Right atrium auricular region (tissue), 2 donors: ENCODE results near the gene SEC62. TPM values are rescaled to one million over a fixed set of nuclear protein-coding genes. Genes with fewer than 3 reads are reported as not detected.
"Not testable (repeated sequence)": the region's sequence is repeated elsewhere in the genome, so short reads cannot be mapped to it uniquely, and the experiment has no call there.

Source experiments
- DNase-seq: peaks from one replicate; pipeline ENCODE4 v3.0.0-alpha.2; 2019; ENCODE audit warnings: low spot score
- H3K27ac ChIP-seq, 2 donors: fragments of 200-600 bp; sonication (generic); 1 replicate in 1 of 2; 2 replicates in 1 of 2; pipeline ENCODE4 v1.5.1; 2016 to 2019
- H3K27me3 ChIP-seq, 2 donors: fragments of 200-600 bp; sonication (generic); one replicate each; pipeline versions ENCODE4 v1.5.1 to v1.6.0; 2017 to 2019
- H3K36me3 ChIP-seq: fragments of 200-600 bp; sonication (generic); one replicate; pipeline ENCODE4 v1.5.1; 2016
- H3K4me1 ChIP-seq, 2 donors: fragments of 200-600 bp; sonication (generic); one replicate each; pipeline versions ENCODE4 v1.5.1 to v1.6.0; 2017 to 2019
- H3K4me3 ChIP-seq, 2 donors: fragments of 200-600 bp; sonication (generic); 1 replicate in 1 of 2; 2 replicates in 1 of 2; pipeline ENCODE4 v1.5.1; 2017 to 2019; ENCODE audit warnings: mild to moderate bottlenecking in 1 of 2, moderate library complexity in 1 of 2
- H3K9me3 ChIP-seq, 2 donors: fragments of 200-600 bp; sonication (generic); one replicate each; pipeline ENCODE4 v1.5.1; 2019
- CTCF ChIP-seq, 2 donors: fragments of 200-600 bp; sonication (generic); IDR thresholded peaks; one replicate each; pipeline ENCODE4 v1.5.1; 2019; ENCODE audit warnings: antibody characterized with exemption in 2 of 2
- total RNA-seq, 2 donors: library from RNA; depleted of rRNA; stranded (reverse); fragments of >200 nt; gene quantifications; one replicate each; pipeline ENCODE4 v1.1.0, GENCODE V29; 2016

The SEC62 gene
- total RNA-seq, 2 donors from 2014 or later: 29.5 to 31.2 TPM

DNA sequence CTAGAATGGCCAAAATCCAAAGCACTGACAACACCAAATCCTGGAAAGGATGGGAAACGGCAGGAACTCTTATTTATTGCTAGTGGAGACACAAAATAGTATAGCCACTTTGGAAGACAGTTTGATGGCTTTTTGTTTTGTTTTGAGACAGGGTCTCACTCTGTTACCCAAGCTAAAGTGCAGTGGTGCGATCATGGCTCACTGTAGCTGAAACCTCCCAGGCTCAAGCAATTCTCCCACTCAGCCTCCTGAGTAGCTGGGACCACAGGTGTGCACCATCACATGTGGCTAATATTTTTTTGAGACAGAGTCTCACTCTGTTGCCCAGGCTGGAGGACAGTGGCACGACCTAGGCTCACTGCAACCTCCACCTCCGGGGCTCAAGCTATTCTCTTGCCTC is 43.9 kb downstream of the SEC62 start:
- no peak overlapping the region for H3K4me3 ChIP-seq
- H3K36me3 ChIP-seq: no peaks in the 10 kb centered on the region
- no peaks in the 10 kb centered on the region for H3K9me3 ChIP-seq
- no peak for DNase-seq
- no peaks in the 10 kb centered on the region for H3K4me1 ChIP-seq
- TF ChIP-seq CTCF (IDR thresholded peaks at IDR 0.05): no peak
- no peaks in the 10 kb centered on the region for H3K27me3 ChIP-seq
- H3K27ac ChIP-seq: no peak overlapping the region

DNA sequence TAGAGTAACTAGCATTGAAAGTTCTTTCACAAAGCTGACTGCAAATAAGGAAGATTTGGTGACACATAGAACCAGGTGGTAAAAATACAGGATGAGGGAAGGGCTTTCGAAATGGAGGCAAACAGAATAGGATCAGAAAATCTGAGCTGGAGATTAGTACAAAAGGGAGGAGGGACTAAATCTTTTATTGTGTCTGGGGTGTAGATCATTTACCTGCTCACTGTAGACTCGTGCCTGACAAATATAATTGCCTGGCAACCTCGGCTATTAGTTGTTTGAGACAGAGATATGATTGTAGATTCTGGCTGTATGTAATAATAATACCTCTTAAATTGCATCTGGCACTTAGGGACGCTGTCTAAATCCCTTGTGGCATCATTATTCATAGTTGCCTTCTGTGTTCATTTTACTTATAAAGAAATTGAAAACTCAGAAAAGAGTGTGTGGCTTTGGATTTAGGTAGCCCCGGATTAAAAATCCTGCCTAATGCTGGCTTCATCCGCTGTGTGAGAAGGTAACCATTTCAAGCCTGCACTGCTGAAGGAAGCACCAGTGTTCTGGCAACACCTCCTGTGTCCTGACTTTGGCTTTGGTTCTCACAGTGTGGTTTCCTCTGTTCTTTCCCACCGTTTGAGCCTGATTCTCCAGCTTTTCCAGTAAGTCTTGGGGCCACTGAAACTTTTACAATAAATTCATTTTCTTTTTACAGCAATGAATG is 46.2 kb downstream of the SEC62 start:
- DNase-seq: no peak
- Histone ChIP-seq H3K9me3 (no peaks in the 10 kb centered on the region), H3K36me3 (no peaks in the 10 kb centered on the region), H3K4me1 (no peaks in the 10 kb centered on the region), H3K27ac (no peak overlapping the region), H3K4me3 (no peak overlapping the region), H3K27me3 (no peaks in the 10 kb centered on the region)
- TF ChIP-seq CTCF (IDR thresholded peaks at IDR 0.05): no peak

- Histone ChIP-seq H3K4me3 (no peak overlapping the region), H3K27me3 (no peaks in the 10 kb centered on the region)
- no peak for TF ChIP-seq CTCF (IDR thresholded peaks at IDR 0.05)
Measured at GRCh38 chr3:170016057-170016456, 49.5 kb downstream of the SEC62 start.

GRCh38 chr3:170019306-170019705 is 52.7 kb downstream of the SEC62 start:
- H3K9me3 ChIP-seq, DNase-seq, H3K36me3 ChIP-seq, H3K27ac ChIP-seq, H3K4me3 ChIP-seq, H3K4me1 ChIP-seq, H3K27me3 ChIP-seq: not testable (repeated sequence)

More at GRCh38 chr3:170016057-170016456, 49.5 kb downstream of the SEC62 start:
- Histone ChIP-seq H3K9me3 (no peaks in the 10 kb centered on the region), H3K27ac (no peak overlapping the region), H3K36me3 (no peaks in the 10 kb centered on the region), H3K4me1 (no peaks in the 10 kb centered on the region)
- no peak for DNase-seq

DNA sequence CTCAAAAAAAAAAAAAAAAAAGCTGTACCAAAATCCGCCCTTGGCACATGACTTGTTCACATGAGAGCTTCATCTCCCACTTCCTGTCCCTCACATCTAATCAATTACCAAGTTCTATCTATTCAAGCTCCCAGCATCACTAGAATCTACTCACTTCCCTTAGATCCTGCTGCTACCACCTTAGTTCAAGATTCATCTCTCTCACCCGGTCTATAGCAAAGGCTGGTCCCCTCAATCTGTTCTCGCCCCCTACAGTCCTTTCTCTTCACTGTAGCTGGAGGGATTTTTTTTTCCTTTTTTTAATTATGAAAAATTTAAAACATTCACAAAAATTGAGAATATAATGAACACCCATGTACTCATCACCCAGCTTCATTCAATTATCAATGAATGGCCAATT is 54.5 kb downstream of the SEC62 start:
- H3K4me3 ChIP-seq: no peak overlapping the region
- H3K27me3 ChIP-seq: no peaks in the 10 kb centered on the region
- H3K9me3 ChIP-seq: no peaks in the 10 kb centered on the region
- no peak for DNase-seq
- TF ChIP-seq CTCF (IDR thresholded peaks at IDR 0.05): no peak
- H3K36me3 ChIP-seq: no peaks in the 10 kb centered on the region
- H3K27ac ChIP-seq: no peak overlapping the region
- H3K4me1 ChIP-seq: no peaks in the 10 kb centered on the region

DNA sequence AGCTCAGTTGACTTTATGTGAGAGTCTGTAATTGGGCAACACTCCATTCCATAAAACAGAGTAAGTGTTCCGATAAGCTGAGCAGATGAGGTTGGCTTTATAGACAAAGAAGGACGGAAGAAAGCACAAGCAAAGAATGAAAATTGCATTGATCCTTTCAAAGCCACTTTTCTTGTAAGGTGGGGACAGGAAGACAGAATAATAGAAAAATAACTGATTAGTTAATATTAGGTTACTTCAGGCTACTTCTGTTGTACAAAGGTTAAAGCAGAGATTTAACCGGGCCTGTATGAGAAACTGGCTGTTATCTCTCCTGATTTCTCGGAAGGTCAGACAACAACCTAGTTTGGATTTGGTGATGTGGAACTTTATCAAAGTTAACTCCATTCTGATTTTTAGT is 55.7 kb downstream of the SEC62 start:
- Histone ChIP-seq H3K4me3 (no peak overlapping the region), H3K4me1 (no peaks in the 10 kb centered on the region), H3K9me3 (no peaks in the 10 kb centered on the region), H3K27me3 (no peaks in the 10 kb centered on the region), H3K27ac (no peak overlapping the region), H3K36me3 (no peaks in the 10 kb centered on the region)
- no peak for DNase-seq
- no peak for TF ChIP-seq CTCF (IDR thresholded peaks at IDR 0.05)
